T47D (cell line): Measurements from ENCODE around the gene PRDM1.

ENCODE experiments used
- DNase-seq, 2 experiments: peaks; one replicate each; pipeline versions ENCODE4 v3.0.0 to v3.0.0-alpha.2; 2011 to 2012; ENCODE audit warnings: low read depth in 1 of 2, low spot score in 1 of 2
- JUND ChIP-seq: IDR thresholded peaks from 2 replicates; pipeline ENCODE4 v1.6.1; 2012; ENCODE audit warnings: low read depth
- in situ Hi-C: cut with HindIII; loops from 2 replicates; pipeline ENCODE4 v1.10.0; 2016; ENCODE audit warnings: low sequenced_read_pairs, low pct_unique_long_range_greater_than_20kb

Gene PRDM1

GRCh38 chr6:106104476-106104875, 18.3 kb downstream of the PRDM1 start:
- DNase-seq, result no peak
- no peak for TF ChIP-seq JUND
- in situ Hi-C loops, result no loop called here

- no peak for DNase-seq
- in situ Hi-C loops, result no loop called here
- TF ChIP-seq JUND, result no peak
Observed at GRCh38 chr6:106104941-106105340, 18.8 kb downstream of the PRDM1 start.

- DNase-seq, result no peak
- in situ Hi-C loops, result no loop called here
- no peak for TF ChIP-seq JUND
Observed at GRCh38 chr6:106105493-106105892, 19.4 kb downstream of the PRDM1 start.

GRCh38 chr6:106106276-106107042, 20.3 kb downstream of the PRDM1 start:
- in situ Hi-C loops, result no loop called here
- no peak for TF ChIP-seq JUND
- DNase-seq, result no peak

DNA sequence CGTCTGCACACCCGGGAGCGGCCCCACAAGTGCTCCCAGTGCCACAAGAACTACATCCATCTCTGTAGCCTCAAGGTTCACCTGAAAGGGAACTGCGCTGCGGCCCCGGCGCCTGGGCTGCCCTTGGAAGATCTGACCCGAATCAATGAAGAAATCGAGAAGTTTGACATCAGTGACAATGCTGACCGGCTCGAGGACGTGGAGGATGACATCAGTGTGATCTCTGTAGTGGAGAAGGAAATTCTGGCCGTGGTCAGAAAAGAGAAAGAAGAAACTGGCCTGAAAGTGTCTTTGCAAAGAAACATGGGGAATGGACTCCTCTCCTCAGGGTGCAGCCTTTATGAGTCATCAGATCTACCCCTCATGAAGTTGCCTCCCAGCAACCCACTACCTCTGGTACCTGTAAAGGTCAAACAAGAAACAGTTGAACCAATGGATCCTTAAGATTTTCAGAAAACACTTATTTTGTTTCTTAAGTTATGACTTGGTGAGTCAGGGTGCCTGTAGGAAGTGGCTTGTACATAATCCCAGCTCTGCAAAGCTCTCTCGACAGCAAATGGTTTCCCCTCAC, 21.0 kb downstream of the PRDM1 start:
- no peak for TF ChIP-seq JUND
- DNase-seq, result no peak
- in situ Hi-C loops, result no loop called here

DNA sequence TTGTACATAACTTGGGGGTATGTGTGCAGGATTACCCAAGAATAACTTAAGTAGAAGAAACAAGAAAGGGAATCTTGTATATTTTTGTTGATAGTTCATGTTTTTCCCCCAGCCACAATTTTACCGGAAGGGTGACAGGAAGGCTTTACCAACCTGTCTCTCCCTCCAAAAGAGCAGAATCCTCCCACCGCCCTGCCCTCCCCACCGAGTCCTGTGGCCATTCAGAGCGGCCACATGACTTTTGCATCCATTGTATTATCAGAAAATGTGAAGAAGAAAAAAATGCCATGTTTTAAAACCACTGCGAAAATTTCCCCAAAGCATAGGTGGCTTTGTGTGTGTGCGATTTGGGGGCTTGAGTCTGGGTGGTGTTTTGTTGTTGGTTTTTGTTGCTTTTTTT, 22.0 kb downstream of the PRDM1 start:
- in situ Hi-C loops, result no loop called here
- DNase-seq, result no peak
- no peak for TF ChIP-seq JUND

DNA sequence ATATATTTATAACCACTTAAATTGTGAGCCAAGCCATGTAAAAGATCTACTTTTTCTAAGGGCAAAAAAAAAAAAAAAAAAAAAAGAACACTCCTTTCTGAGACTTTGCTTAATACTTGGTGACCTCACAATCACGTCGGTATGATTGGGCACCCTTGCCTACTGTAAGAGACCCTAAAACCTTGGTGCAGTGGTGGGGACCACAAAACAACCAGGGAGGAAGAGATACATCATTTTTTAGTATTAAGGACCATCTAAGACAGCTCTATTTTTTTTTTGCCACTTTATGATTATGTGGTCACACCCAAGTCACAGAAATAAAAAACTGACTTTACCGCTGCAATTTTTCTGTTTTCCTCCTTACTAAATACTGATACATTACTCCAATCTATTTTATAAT, 22.9 kb downstream of the PRDM1 start:
- TF ChIP-seq JUND, result no peak
- DNase-seq, result no peak
- in situ Hi-C loops, result no loop called here

- no peak for TF ChIP-seq JUND
- no peak for DNase-seq
- in situ Hi-C loops, result no loop called here
Observed at GRCh38 chr6:106110164-106110826, 24.2 kb downstream of the PRDM1 start.

DNA sequence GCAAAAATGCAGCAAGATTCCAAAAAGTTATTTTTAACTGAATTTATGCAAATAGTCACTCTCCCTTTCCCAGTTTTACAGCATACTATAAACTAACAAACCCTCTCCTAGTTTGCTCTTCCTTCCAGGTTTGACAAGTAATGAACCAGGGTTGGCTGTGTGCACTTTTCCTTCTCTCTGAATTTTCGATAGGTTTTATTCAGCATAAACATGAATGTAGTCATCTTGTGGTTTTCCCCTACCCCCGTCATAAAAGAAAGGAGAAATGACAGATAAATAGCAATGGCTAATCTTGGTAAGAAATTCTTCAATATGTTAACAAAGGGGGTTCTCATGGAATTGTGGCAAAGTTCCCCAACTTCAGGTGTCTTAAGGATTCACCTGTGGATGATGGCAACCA, 26.3 kb downstream of the PRDM1 start:
- DNase-seq, result no peak
- in situ Hi-C loops, result no loop called here

DNA sequence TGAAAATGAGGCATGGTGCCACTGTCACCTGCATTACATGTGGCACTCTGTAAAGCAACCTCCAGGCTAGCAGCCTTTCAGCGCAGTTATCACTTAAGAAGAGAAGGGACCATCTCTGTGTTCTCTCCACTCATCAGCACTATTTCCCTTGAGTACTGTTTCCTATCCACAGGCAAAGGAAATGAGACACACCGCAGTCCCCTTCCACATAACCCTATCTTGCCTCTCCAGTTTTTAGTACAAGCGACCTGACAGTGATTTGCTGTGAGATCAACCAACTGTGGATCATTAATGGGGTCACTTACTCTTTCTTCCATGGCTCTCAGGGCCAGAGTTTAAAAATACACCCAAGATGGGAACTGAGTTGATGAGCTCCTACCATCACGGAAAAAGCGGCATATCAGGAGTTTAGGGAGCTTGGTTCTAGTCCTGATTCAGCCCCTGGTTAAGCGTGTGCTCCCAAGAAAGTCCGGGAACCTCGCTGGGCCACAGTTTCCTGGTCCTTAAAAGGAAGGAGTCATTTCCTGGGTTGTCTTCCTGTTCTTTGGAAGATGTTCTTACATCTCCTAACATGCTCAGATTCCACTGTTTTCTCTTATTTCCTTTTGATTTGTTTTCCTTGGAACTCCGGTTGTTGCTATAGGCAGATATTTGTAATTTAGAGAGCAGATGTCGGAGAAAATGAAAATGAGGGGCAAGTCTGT, 27.3 kb downstream of the PRDM1 start:
- TF ChIP-seq JUND, result no peak
- in situ Hi-C loops, result no loop called here
- DNase-seq, result no peak

More for the DNA sequence above, 26.3 kb downstream of the PRDM1 start:
- no peak for TF ChIP-seq JUND

DNA sequence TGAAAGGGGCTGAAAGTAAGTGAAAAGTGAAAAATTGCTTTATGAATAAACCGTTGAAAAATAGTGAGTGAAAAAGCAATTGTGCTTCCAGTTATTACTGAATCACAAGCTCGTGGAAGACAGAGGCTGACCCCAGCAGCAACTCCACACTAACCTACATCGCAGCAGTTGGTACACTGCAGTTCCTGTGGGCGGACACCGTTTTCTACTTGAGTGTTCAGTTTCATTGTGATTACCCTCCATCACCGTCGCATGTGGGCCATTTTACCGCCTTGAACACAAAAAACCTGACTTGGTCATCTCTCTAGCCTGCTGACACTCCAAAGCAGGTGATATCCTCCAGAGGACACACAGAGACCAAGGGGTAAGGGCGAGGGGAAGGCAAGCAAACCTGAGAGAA, 28.4 kb downstream of the PRDM1 start:
- no peak for DNase-seq

DNA sequence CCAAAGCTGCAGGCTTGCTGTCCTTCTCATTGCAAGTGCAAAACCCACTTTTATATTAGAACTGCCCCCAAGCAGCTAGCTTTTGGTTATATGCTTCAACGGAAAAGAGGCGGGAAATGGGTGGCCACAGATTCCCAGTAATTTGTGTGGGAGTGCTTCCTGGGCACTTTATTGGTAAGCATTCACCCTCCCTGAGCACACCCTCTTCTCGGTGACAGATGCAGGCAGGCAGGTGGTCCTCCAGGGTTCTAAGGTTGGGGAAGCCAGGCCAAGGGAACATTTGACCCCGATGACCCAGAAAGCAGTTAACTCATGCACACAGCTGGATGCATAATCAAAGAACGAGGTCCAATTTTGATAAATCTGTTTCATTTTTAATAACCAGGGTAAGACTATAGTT, 29.1 kb downstream of the PRDM1 start:
- in situ Hi-C loops, result no loop called here

More for the DNA sequence above, 28.4 kb downstream of the PRDM1 start:
- in situ Hi-C loops, result no loop called here
- no peak for TF ChIP-seq JUND

More for the DNA sequence above, 29.1 kb downstream of the PRDM1 start:
- no peak for TF ChIP-seq JUND
- DNase-seq, result no peak
